Frontal cortex (tissue), 4 donors: ENCODE measurements around the gene NDUFAF3. TPM values are rescaled to one million over a fixed set of nuclear protein-coding genes. Genes with fewer than 3 reads are reported as not detected.

ENCODE experiments used
- DNase-seq, 2 donors: peaks; one replicate each; pipeline ENCODE4 v3.0.0; 2012; ENCODE audit warnings: low spot score in 2 of 2
- FAIRE-seq: peaks from 2 replicates; lab custom pipeline; 2012; peaks lifted over from hg19 to GRCh38; lab: Jason Lieb, UNC
- small RNA-seq: library from RNA; depleted of rRNA; stranded (forward); fragments of <200 nt; gene quantifications from one replicate; pipeline ENCODE3, GENCODE V24; 2014
- total RNA-seq: library from RNA; depleted of rRNA; stranded (reverse); fragments of >200 nt; gene quantifications from one replicate; pipeline ENCODE4 v1.2.3, GENCODE V29; 2014
- donor health status: control.
- donor health status: control.
- donor health status: control.

The NDUFAF3 gene
- total RNA-seq, 1 donor from 2014 or later: 31.8 TPM

- DNase-seq: no peak
- FAIRE-seq: no peak
These were observed 8.4 kb downstream of the NDUFAF3 start for GRCh38 chr3:49030321-49030720.

- DNase-seq: no peak
- FAIRE-seq: no peak
These were observed 10.9 kb downstream of the NDUFAF3 start for GRCh38 chr3:49032646-49033304.

GRCh38 chr3:49034650-49035049 lies 12.7 kb downstream of the NDUFAF3 start:
- DNase-seq (no peak), FAIRE-seq (no peak)

- no peak for FAIRE-seq
- DNase-seq: no peak
These were observed 13.4 kb downstream of the NDUFAF3 start for GRCh38 chr3:49035281-49035680.

GRCh38 chr3:49053543-49053942 lies 31.6 kb downstream of the NDUFAF3 start:
- DNase-seq: no peak
- no peak for FAIRE-seq

GRCh38 chr3:49054344-49054862 lies 32.5 kb downstream of the NDUFAF3 start:
- DNase-seq: no peak
- no peak for FAIRE-seq

- DNase-seq: no peak
- FAIRE-seq: no peak
These were observed 35.3 kb downstream of the NDUFAF3 start for GRCh38 chr3:49057268-49057667.

- DNase-seq: no peak
- no peak for FAIRE-seq
These were observed 36.1 kb downstream of the NDUFAF3 start for GRCh38 chr3:49058011-49058410.

Small RNA genes lying within 50 kb of the gene (small RNA-seq; reads per million reads assigned to genes)
- gene MIR191 (3,650 reads per million, percentile 100 among the genes with 10 or more reads in this experiment), gene MIR425 (53.8 reads per million, percentile 98 among the genes with 10 or more reads in this experiment)

Other genes with a start within 250 kb of the NDUFAF3 start
- 32.2 TPM for gene PRKAR2A, start 174.2 kb upstream of the NDUFAF3 start, total RNA-seq
- 9.0 TPM for gene SLC25A20, start 123.2 kb upstream of the NDUFAF3 start, total RNA-seq
- gene ARIH2, start 103.3 kb upstream of the NDUFAF3 start, total RNA-seq: 59.1 TPM
- 53.8 TPM for gene P4HTM, start 31.9 kb upstream of the NDUFAF3 start, total RNA-seq
- gene WDR6, start 14.7 kb upstream of the NDUFAF3 start, total RNA-seq: 111 TPM
- gene DALRD3, start 3.5 kb upstream of the NDUFAF3 start, total RNA-seq: 51.4 TPM
- 190 TPM for gene IMPDH2, start 7.3 kb downstream of the NDUFAF3 start, total RNA-seq
- 148 TPM for gene QRICH1, start 72.0 kb downstream of the NDUFAF3 start, total RNA-seq
- gene QARS1, start 82.6 kb downstream of the NDUFAF3 start, total RNA-seq: 179 TPM
- 44.8 TPM for gene USP19, start 98.7 kb downstream of the NDUFAF3 start, total RNA-seq
- gene LAMB2, start 110.9 kb downstream of the NDUFAF3 start, total RNA-seq: 30.2 TPM
- gene CCDC71, start 144.2 kb downstream of the NDUFAF3 start, total RNA-seq: 17.9 TPM
- gene KLHDC8B, start 149.5 kb downstream of the NDUFAF3 start, total RNA-seq: 16.3 TPM